Upper lobe of left lung (tissue), 6 donors: ENCODE data around the gene TYRP1. TPM values are rescaled to one million over a fixed set of nuclear protein-coding genes. Genes with fewer than 3 reads are reported as not detected.

Source experiments
- ATAC-seq, 2 donors: fragments of 200-7000 bp; cut with Tn5 transposase; one replicate each; pipeline ENCODE4 v1.9.1; 2022; ENCODE audit warnings: mild to moderate bottlenecking in 2 of 2, moderate library complexity in 2 of 2; ENCODE audit not compliant: low FRiP score in 2 of 2
- DNase-seq, 2 donors: peaks; one replicate each; pipeline ENCODE4 v3.0.0-alpha.2; 2019 to 2020
- H3K27ac ChIP-seq, 4 donors: fragments of 200-600 bp; sonication (generic); one replicate each; pipeline ENCODE4 v1.5.1; 2016 to 2019
- H3K27me3 ChIP-seq, 4 donors: fragments of 200-600 bp; sonication (generic); one replicate each; pipeline ENCODE4 v1.5.1; 2017 to 2019
- H3K36me3 ChIP-seq, 4 donors: fragments of 200-600 bp; sonication (generic); one replicate each; pipeline ENCODE4 v1.5.1; 2016 to 2019
- H3K4me1 ChIP-seq, 4 donors: fragments of 200-600 bp; sonication (generic); one replicate each; pipeline ENCODE4 v1.5.1; 2018 to 2019
- H3K4me3 ChIP-seq, 4 donors: fragments of 200-600 bp; sonication (generic); one replicate each; pipeline ENCODE4 v1.5.1; 2017 to 2019; ENCODE audit warnings: mild to moderate bottlenecking in 2 of 4, moderate library complexity in 1 of 4
- H3K9me3 ChIP-seq, 4 donors: fragments of 200-600 bp; sonication (generic); one replicate each; pipeline ENCODE4 v1.5.1; 2018 to 2019
- CTCF ChIP-seq, 6 experiments: fragments of 450-650 bp in 4 of 6; fragments of 200-600 bp in 2 of 6; sonication (generic) in 2 of 6; IDR thresholded peaks; one replicate each; pipeline ENCODE4 v1.5.1; 2016 to 2019; ENCODE audit warnings: antibody characterized with exemption in 6 of 6
- EP300 ChIP-seq, 4 donors: sonication (generic); formaldehyde crosslinking; IDR thresholded peaks; one replicate each; pipeline ENCODE4 v1.5.1; 2017; ENCODE audit warnings: antibody characterized with exemption in 4 of 4, control low read depth in 2 of 4
- POLR2A ChIP-seq, 4 donors: fragments of 450-650 bp; IDR thresholded peaks; one replicate each; pipeline ENCODE4 v1.5.1; 2016 to 2017; ENCODE audit warnings: antibody characterized with exemption in 4 of 4, mild to moderate bottlenecking in 2 of 4
- POLR2AphosphoS5 ChIP-seq, 2 donors: sonication (generic); formaldehyde crosslinking; IDR thresholded peaks; one replicate each; pipeline ENCODE4 v1.5.1; 2017; ENCODE audit warnings: antibody characterized with exemption in 2 of 2
- WGBS, 2 donors: methylation state at CpG; one replicate each; pipeline ENCODE4 v1.1.5; 2017 to 2018; 5-methylcytosine and 5-hydroxymethylcytosine counted together
- total RNA-seq, 6 donors: library from RNA; depleted of rRNA in 4 of 6; stranded (reverse); fragments of >200 nt in 4 of 6; gene quantifications; one replicate each; pipeline versions ENCODE4 v1.1.0 to v1.2.1, GENCODE V29; 2016 to 2021
- donor health status: DM: no; HTN: no; CAD: no; lungs with moderate emphysema.
- donor health status: DM: no; HTN: yes; CAD: no; lungs with severe emphysema.

TYRP1 gene
- total RNA-seq, 6 donors from 2014 or later = 3.3 to 8.4 (median 4.2) TPM; not detected in 2

GRCh38 chr9:12698986-12699385 lies 5.8 kb downstream of the TYRP1 start:
- TF ChIP-seq CTCF (IDR thresholded peaks at IDR 0.05) (no peak), POLR2A (IDR thresholded peaks at IDR 0.05) (no peak), POLR2AphosphoS5 (IDR thresholded peaks at IDR 0.05) (no peak), EP300 (IDR thresholded peaks at IDR 0.05) (no peak)
- no peak overlapping the region for H3K4me3 ChIP-seq
- no peaks in the 10 kb centered on the region for H3K27me3 ChIP-seq
- no peaks in the 10 kb centered on the region for H3K36me3 ChIP-seq
- 83 to 91% methylated on average over 1 of the region's 1 CpG for WGBS, 2 donors
- ATAC-seq (no peak), DNase-seq (no peak)
- peaks cover 4 to 22% (median 13%) of the 10 kb centered on the region in 4 donors for H3K4me1 ChIP-seq
- no peaks in the 10 kb centered on the region for H3K9me3 ChIP-seq
- H3K27ac ChIP-seq = peak overlapping the region in 2 of 4 donors; percentile 19 to 50

GRCh38 chr9:12699529-12699928 lies 6.3 kb downstream of the TYRP1 start:
- Histone ChIP-seq H3K9me3 (no peaks in the 10 kb centered on the region), H3K36me3 (no peaks in the 10 kb centered on the region), H3K4me1 (peaks cover 4 to 22% (median 13%) of the 10 kb centered on the region in 4 donors), H3K27ac (no peak overlapping the region), H3K4me3 (no peak overlapping the region), H3K27me3 (no peaks in the 10 kb centered on the region)
- TF ChIP-seq EP300 (IDR thresholded peaks at IDR 0.05) (no peak), POLR2AphosphoS5 (IDR thresholded peaks at IDR 0.05) (no peak), CTCF (IDR thresholded peaks at IDR 0.05) (no peak), POLR2A (IDR thresholded peaks at IDR 0.05) (no peak)
- ATAC-seq = no peak
- DNase-seq = no peak

GRCh38 chr9:12701126-12701525 lies 7.9 kb downstream of the TYRP1 start:
- DNase-seq (no peak), ATAC-seq (no peak)
- Histone ChIP-seq H3K27ac (no peak overlapping the region), H3K9me3 (no peaks in the 10 kb centered on the region), H3K36me3 (no peaks in the 10 kb centered on the region), H3K27me3 (no peaks in the 10 kb centered on the region), H3K4me3 (no peak overlapping the region), H3K4me1 (peaks cover 4 to 22% (median 13%) of the 10 kb centered on the region in 4 donors)
- TF ChIP-seq CTCF (IDR thresholded peaks at IDR 0.05) (no peak), POLR2A (IDR thresholded peaks at IDR 0.05) (no peak), EP300 (IDR thresholded peaks at IDR 0.05) (no peak), POLR2AphosphoS5 (IDR thresholded peaks at IDR 0.05) (no peak)

GRCh38 chr9:12702160-12702758 lies 9.1 kb downstream of the TYRP1 start:
- Histone ChIP-seq H3K4me3 (no peak overlapping the region), H3K27ac (no peak overlapping the region), H3K36me3 (no peaks in the 10 kb centered on the region), H3K9me3 (no peaks in the 10 kb centered on the region), H3K27me3 (no peaks in the 10 kb centered on the region), H3K4me1 (peaks cover 4 to 22% (median 11%) of the 10 kb centered on the region in 4 donors)
- 25 to 41% methylated on average over 6 of the region's 6 CpGs for WGBS, 2 donors
- DNase-seq (no peak), ATAC-seq (peak in 1 of 2 donors; percentile 77)
- no peak for TF ChIP-seq POLR2AphosphoS5 (IDR thresholded peaks at IDR 0.05)
- peak in 4 of 6 experiments; percentile 21 to 52 (median 44) for TF ChIP-seq CTCF (IDR thresholded peaks at IDR 0.05)

- WGBS, 2 donors = 31 to 36% methylated on average over 1 of the region's 1 CpG
- ATAC-seq (no peak), DNase-seq (no peak)
- Histone ChIP-seq H3K27ac (no peak overlapping the region), H3K9me3 (no peaks in the 10 kb centered on the region), H3K4me1 (peaks cover 0 to 5% (median 0%) of the 10 kb centered on the region in 4 donors), H3K4me3 (no peak overlapping the region), H3K27me3 (no peaks in the 10 kb centered on the region), H3K36me3 (no peaks in the 10 kb centered on the region)
- no peak for TF ChIP-seq EP300 (IDR thresholded peaks at IDR 0.05)
- TF ChIP-seq POLR2AphosphoS5 (IDR thresholded peaks at IDR 0.05) = no peak
Measured at GRCh38 chr9:12703996-12704395, 10.8 kb downstream of the TYRP1 start.
